Measurements from ENCODE around the gene NPAS3.

The NPAS3 gene

GRCh38 chr14:33592297-33592696 is 653.6 kb downstream of the NPAS3 start:
- peak; percentile 45 for DNase-seq
- Histone ChIP-seq H3K27me3 (replicated peaks) (no peaks in the 10 kb centered on the region), H3K4me3 (ENCODE audit: low read depth, low read length) (no peak overlapping the region), H3K27ac (no peak overlapping the region), H3K36me3 (replicated peaks) (no peaks in the 10 kb centered on the region)
- in situ Hi-C loops (cut with HindIII; ENCODE audit: low pct_ligation_motif_present, low sequenced_read_pairs): no loop called here
- TF ChIP-seq CTCF (IDR thresholded peaks at IDR 0.05; ENCODE audit: low read depth, low read length, missing control alignments): no peak

- no peak for DNase-seq
- Histone ChIP-seq H3K27ac (no peak overlapping the region), H3K27me3 (replicated peaks) (no peaks in the 10 kb centered on the region), H3K36me3 (replicated peaks) (no peaks in the 10 kb centered on the region), H3K4me3 (ENCODE audit: low read depth, low read length) (no peak overlapping the region)
- in situ Hi-C loops (cut with HindIII; ENCODE audit: low pct_ligation_motif_present, low sequenced_read_pairs): no loop called here
- no peak for TF ChIP-seq CTCF (IDR thresholded peaks at IDR 0.05; ENCODE audit: low read depth, low read length, missing control alignments)
Measured at GRCh38 chr14:33596211-33597080, 657.8 kb downstream of the NPAS3 start.

- in situ Hi-C loops (cut with HindIII; ENCODE audit: low pct_ligation_motif_present, low sequenced_read_pairs): no loop called here
- Histone ChIP-seq H3K4me3 (ENCODE audit: low read depth, low read length) (no peak overlapping the region), H3K36me3 (replicated peaks) (no peaks in the 10 kb centered on the region), H3K27ac (no peak overlapping the region), H3K27me3 (replicated peaks) (no peaks in the 10 kb centered on the region)
- no peak for TF ChIP-seq CTCF (IDR thresholded peaks at IDR 0.05; ENCODE audit: low read depth, low read length, missing control alignments)
- no peak for DNase-seq
Measured at GRCh38 chr14:33598582-33598981, 659.9 kb downstream of the NPAS3 start.

- no peak for TF ChIP-seq CTCF (IDR thresholded peaks at IDR 0.05; ENCODE audit: low read depth, low read length, missing control alignments)
- Histone ChIP-seq H3K36me3 (replicated peaks) (no peaks in the 10 kb centered on the region), H3K27me3 (replicated peaks) (no peaks in the 10 kb centered on the region), H3K4me3 (ENCODE audit: low read depth, low read length) (no peak overlapping the region), H3K27ac (no peak overlapping the region)
- in situ Hi-C loops (cut with HindIII; ENCODE audit: low pct_ligation_motif_present, low sequenced_read_pairs): no loop called here
- peak; percentile 59 for DNase-seq
Measured at GRCh38 chr14:33602396-33602795, 663.7 kb downstream of the NPAS3 start.

GRCh38 chr14:33606591-33606990 is 667.9 kb downstream of the NPAS3 start:
- Histone ChIP-seq H3K36me3 (replicated peaks) (no peaks in the 10 kb centered on the region), H3K4me3 (ENCODE audit: low read depth, low read length) (no peak overlapping the region), H3K27me3 (replicated peaks) (no peaks in the 10 kb centered on the region), H3K27ac (no peak overlapping the region)
- no peak for DNase-seq
- in situ Hi-C loops (cut with HindIII; ENCODE audit: low pct_ligation_motif_present, low sequenced_read_pairs): no loop called here
- no peak for TF ChIP-seq CTCF (IDR thresholded peaks at IDR 0.05; ENCODE audit: low read depth, low read length, missing control alignments)

- no peak for DNase-seq
- no peak overlapping the region for H3K27ac ChIP-seq
- no peak overlapping the region for H3K4me3 ChIP-seq (ENCODE audit: low read depth, low read length)
- H3K27me3 ChIP-seq (replicated peaks): no peaks in the 10 kb centered on the region
- in situ Hi-C loops (cut with HindIII; ENCODE audit: low pct_ligation_motif_present, low sequenced_read_pairs): no loop called here
- no peaks in the 10 kb centered on the region for H3K36me3 ChIP-seq (replicated peaks)
- no peak for TF ChIP-seq CTCF (IDR thresholded peaks at IDR 0.05; ENCODE audit: low read depth, low read length, missing control alignments)
Measured at GRCh38 chr14:33609582-33609981, 670.9 kb downstream of the NPAS3 start.
